Subcutaneous abdominal adipose tissue (tissue), 5 donors: ENCODE data around the gene SLC28A1.

Experiments
- H3K27ac ChIP-seq: one replicate; pipeline ENCODE4 v1.7.0; 2013; ENCODE audit warnings: low read depth, mild to moderate bottlenecking, inconsistent platforms, low read length, moderate library complexity
- H3K27me3 ChIP-seq, 5 donors: one replicate each; pipeline ENCODE4 v1.7.0; 2013; ENCODE audit warnings: low read length in 5 of 5, inconsistent platforms in 1 of 5; ENCODE audit not compliant: control insufficient read depth in 5 of 5, insufficient read depth in 4 of 5
- H3K36me3 ChIP-seq, 5 donors: one replicate each; pipeline ENCODE4 v1.7.0; 2013; ENCODE audit warnings: low read length in 5 of 5; ENCODE audit not compliant: control insufficient read depth in 5 of 5, insufficient read depth in 5 of 5
- H3K4me1 ChIP-seq, 5 donors: one replicate each; pipeline ENCODE4 v1.7.0; 2013; ENCODE audit warnings: low read length in 5 of 5, mild to moderate bottlenecking in 3 of 5, moderate library complexity in 1 of 5; ENCODE audit not compliant: control insufficient read depth in 5 of 5, insufficient read depth in 5 of 5
- H3K4me3 ChIP-seq, 5 donors: one replicate each; pipeline ENCODE4 v1.7.0; 2013; ENCODE audit warnings: low read length in 5 of 5, low read depth in 1 of 5
- H3K9ac ChIP-seq, 5 donors: one replicate each; pipeline ENCODE4 v1.7.0; 2013; ENCODE audit warnings: low read length in 5 of 5, mild to moderate bottlenecking in 4 of 5, moderate library complexity in 3 of 5
- H3K9me3 ChIP-seq, 5 donors: one replicate each; pipeline ENCODE4 v1.7.0; 2013; ENCODE audit warnings: low read length in 5 of 5; ENCODE audit not compliant: control insufficient read depth in 5 of 5
- donor health status: healthy.
- donor health status: healthy.
- donor health status: healthy.
- donor health status: healthy.
- donor health status: healthy.

Gene SLC28A1

DNA sequence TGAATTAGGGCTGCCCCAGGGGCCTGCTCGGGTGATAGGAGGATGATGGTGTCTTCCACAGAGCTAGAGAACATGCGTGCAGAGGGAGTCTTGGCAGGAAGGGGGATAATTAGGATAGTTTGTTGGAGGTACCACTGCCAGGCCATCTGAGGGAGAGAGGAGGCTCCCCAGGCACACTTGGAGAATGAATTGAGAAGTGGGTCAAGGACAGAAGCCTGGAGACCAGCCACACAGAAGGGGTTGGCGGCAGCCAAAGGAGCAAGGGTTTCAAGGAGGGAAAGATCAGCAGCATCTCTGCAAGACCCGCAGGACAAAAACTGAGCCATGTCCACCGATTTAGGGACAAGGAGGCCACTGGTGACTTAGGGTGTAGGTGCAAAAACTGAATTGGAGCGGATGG is 6.9 kb downstream of the SLC28A1 start:
- H3K27me3 ChIP-seq: no peaks in the 10 kb centered on the region
- no peak overlapping the region for H3K27ac ChIP-seq
- no peaks in the 10 kb centered on the region for H3K9me3 ChIP-seq
- no peak overlapping the region for H3K9ac ChIP-seq
- H3K4me3 ChIP-seq: no peak overlapping the region
- no peaks in the 10 kb centered on the region for H3K4me1 ChIP-seq
- H3K36me3 ChIP-seq: no peaks in the 10 kb centered on the region

DNA sequence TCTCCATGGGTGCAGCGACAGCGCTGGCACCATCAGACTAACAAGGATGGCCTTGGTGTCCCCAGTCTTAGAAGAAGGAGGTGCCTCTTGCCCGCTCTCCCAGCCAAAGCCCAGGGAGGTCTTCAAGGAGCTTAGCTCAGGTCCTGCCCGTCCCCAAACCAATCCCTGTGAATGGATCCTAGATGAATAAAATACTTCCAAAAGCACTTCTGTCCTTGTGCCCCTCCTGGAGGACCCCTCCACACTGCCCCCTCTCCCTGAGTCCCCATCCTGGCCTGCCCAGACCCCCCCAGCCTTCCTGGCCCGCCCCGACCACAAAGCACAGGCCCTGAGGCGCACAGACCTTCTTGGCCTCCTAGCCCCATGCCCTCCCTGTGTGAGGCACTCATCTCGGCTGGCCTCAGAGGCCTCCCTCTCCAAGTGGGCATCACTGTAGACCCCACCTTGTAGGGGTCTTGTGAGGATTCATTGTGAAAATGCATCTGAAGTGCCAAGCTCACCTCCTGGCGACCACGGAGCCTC is 8.4 kb downstream of the SLC28A1 start:
- Histone ChIP-seq H3K9ac (no peak overlapping the region), H3K9me3 (no peaks in the 10 kb centered on the region), H3K27ac (no peak overlapping the region), H3K4me1 (no peaks in the 10 kb centered on the region), H3K4me3 (no peak overlapping the region), H3K36me3 (no peaks in the 10 kb centered on the region), H3K27me3 (no peaks in the 10 kb centered on the region)

DNA sequence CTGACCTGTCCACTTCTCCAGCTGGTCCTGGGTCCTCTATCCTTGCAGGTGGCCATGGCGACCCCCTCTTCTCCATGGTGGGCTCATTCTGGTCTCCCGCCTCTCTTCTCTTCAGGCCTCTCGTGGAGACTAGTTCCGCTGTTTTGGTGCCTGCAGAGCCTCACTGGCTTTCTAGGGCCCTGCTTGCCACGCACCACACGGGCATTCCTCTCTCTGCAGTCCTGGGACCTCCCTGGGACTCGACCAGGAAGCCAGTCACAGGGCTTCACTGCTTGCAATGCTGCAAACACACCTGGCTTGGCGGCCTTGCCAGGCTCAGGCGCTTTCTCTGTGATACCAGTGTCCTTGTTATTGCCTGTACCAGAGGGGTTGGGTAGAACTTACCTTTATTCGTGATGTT is 9.1 kb downstream of the SLC28A1 start:
- H3K9me3 ChIP-seq: no peaks in the 10 kb centered on the region
- no peaks in the 10 kb centered on the region for H3K36me3 ChIP-seq
- H3K9ac ChIP-seq: no peak overlapping the region
- H3K4me1 ChIP-seq: no peaks in the 10 kb centered on the region
- H3K27ac ChIP-seq: no peak overlapping the region
- H3K4me3 ChIP-seq: no peak overlapping the region
- no peaks in the 10 kb centered on the region for H3K27me3 ChIP-seq

DNA sequence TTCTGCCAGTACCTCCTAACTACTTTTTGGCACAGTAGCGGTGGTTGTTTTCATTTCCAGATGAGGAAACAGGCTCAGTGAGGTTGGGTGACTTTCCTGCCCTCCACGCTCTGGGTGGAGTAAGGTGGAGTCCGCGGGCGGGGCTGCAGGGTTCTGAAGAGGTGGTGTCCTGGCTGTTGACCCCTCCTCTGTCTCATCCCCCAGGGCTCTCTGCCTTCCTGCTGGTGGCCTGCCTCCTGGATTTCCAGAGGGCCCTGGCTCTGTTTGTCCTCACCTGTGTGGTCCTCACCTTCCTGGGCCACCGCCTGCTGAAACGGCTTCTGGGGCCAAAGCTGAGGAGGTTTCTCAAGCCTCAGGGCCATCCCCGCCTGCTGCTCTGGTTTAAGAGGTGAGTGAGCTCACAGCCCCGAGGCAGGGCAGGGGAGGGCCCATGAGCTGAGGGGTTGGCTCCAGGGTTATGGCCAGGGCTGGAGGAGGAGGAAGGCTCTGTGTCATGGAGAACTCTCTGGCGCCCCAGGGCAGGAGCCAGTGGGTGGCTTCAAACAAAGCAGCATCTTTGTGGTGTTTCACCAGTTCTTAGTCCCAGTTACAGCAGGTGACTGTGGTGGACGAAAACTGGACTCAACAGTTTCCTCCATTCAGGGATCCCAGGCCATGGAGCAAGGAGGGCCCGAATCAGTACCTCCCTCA is 10.4 kb downstream of the SLC28A1 start:
- H3K9me3 ChIP-seq: no peaks in the 10 kb centered on the region
- H3K36me3 ChIP-seq: no peaks in the 10 kb centered on the region
- no peak overlapping the region for H3K27ac ChIP-seq
- H3K4me1 ChIP-seq: no peaks in the 10 kb centered on the region
- H3K27me3 ChIP-seq: no peaks in the 10 kb centered on the region
- no peak overlapping the region for H3K9ac ChIP-seq
- no peak overlapping the region for H3K4me3 ChIP-seq

DNA sequence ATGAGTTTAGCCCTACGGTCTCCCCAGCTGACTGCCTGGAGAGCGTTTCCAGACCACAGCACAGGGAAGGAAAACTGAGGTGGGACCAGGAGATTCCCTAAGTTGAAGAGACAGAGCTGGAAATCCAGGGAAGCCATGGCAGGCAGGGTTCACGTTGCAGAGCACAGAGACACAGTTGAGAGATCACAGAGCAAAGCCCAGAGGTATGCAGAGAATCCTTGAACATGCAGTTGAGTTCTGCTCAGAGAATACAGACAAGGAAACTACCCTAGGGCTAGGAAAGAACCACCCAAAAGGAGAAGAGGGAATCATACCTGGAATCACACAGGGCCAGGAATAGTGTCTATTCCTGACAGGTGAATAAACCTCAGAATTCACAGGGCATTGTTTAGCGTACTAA is 14.3 kb downstream of the SLC28A1 start:
- H3K27ac ChIP-seq: no peak overlapping the region
- no peaks in the 10 kb centered on the region for H3K27me3 ChIP-seq
- H3K9ac ChIP-seq: no peak overlapping the region
- H3K4me1 ChIP-seq: no peaks in the 10 kb centered on the region
- peaks cover 0 to 3% (median 0%) of the 10 kb centered on the region in 5 donors for H3K9me3 ChIP-seq
- no peak overlapping the region for H3K4me3 ChIP-seq
- H3K36me3 ChIP-seq: no peaks in the 10 kb centered on the region

DNA sequence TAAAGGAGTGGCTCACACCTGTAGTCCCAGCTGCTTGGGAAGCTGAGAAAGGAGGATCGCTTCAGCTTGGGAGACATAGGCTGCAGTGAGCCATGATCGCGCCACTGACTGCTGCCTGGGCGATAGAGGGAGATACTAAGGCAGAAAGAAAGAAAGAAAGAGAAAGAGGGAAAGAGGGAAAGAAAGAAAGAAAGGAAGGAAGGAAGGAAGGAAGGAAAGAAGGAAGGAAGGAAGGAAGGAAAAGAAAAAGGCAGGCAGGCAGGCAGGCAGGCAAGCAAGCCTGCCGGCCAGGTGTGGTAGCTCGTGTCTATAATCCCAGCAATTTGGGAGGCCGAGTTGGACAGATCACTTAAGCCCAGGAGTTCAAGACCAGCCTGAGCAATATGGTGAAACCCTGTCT is 15.3 kb downstream of the SLC28A1 start:
- peaks cover 0 to 10% (median 7%) of the 10 kb centered on the region in 5 donors for H3K4me1 ChIP-seq
- H3K9me3 ChIP-seq: peaks cover 0 to 3% (median 0%) of the 10 kb centered on the region in 5 donors
- H3K9ac ChIP-seq: no peak overlapping the region
- H3K36me3 ChIP-seq: no peaks in the 10 kb centered on the region
- no peaks in the 10 kb centered on the region for H3K27me3 ChIP-seq
- no peak overlapping the region for H3K27ac ChIP-seq
- no peak overlapping the region for H3K4me3 ChIP-seq

DNA sequence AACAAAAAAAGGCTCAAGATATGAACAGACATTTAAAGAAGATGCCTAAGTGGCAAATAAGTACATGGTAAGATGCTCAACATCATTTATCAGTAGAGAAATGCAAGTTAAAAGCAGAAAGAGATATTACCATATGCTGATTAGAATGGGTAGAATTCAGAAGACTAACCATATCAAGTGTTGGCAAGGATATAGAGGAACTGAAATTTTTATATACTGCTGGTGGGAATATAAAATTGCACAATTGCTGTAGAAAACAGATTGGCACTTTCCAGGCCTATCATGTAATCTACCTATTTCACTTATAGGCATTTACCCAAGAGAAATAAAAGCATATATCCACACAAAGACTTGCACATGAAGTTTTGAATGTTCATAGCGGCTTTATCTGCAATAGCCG is 17.1 kb downstream of the SLC28A1 start:
- Histone ChIP-seq H3K9me3 (peaks cover 0 to 3% (median 0%) of the 10 kb centered on the region in 5 donors), H3K9ac (no peak overlapping the region), H3K36me3 (no peaks in the 10 kb centered on the region), H3K27me3 (no peaks in the 10 kb centered on the region), H3K27ac (no peak overlapping the region), H3K4me3 (no peak overlapping the region), H3K4me1 (peaks cover 0 to 19% (median 8%) of the 10 kb centered on the region in 5 donors)

DNA sequence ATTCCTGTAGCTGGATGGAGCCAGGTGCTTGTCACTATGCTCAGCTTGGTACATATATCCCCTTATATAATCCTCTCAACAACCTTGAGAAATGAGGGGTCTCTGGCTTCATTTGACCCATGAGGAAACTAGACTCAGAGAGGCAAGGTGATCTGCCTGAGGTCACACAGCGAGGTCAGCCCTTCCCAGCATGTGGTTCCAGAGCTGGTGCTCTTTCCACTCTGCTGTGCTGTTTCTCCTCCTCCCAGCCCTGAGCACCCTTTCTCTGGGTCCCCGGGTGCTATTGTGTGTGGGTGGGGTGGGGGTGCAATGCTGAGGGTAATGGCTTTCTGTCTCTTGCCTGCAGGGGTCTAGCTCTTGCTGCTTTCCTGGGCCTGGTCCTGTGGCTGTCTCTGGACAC is 19.3 kb downstream of the SLC28A1 start:
- Histone ChIP-seq H3K4me1 (peaks cover 0 to 19% (median 8%) of the 10 kb centered on the region in 5 donors), H3K36me3 (no peaks in the 10 kb centered on the region), H3K27me3 (no peaks in the 10 kb centered on the region), H3K27ac (no peak overlapping the region), H3K4me3 (no peak overlapping the region), H3K9ac (no peak overlapping the region), H3K9me3 (peaks cover 0 to 3% (median 0%) of the 10 kb centered on the region in 5 donors)

DNA sequence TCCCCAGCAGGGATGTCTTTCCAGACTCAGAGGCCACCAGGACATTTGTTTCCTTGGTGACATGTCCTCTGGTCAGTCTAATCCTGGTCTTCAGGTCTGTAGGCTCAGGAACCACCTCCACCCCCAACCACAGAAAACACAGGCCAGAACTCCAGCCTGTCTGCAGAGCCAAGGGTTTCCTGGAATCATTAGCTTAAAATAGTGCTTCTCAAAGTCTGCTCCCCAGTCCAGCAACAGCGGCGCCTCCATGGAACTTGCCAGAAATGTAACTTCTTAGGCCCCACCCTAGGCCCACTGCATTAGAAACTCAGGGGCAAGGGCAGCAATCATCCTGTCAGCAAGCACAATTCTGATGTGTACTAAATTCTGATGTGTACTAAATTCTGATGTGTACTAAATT is 20.0 kb downstream of the SLC28A1 start:
- H3K4me3 ChIP-seq: no peak overlapping the region
- H3K9ac ChIP-seq: peak overlapping the region in 1 of 5 donors; percentile 12
- H3K27me3 ChIP-seq: no peaks in the 10 kb centered on the region
- no peak overlapping the region for H3K27ac ChIP-seq
- H3K9me3 ChIP-seq: peaks cover 0 to 3% (median 0%) of the 10 kb centered on the region in 5 donors
- no peaks in the 10 kb centered on the region for H3K36me3 ChIP-seq
- H3K4me1 ChIP-seq: peaks cover 0 to 19% (median 8%) of the 10 kb centered on the region in 5 donors

DNA sequence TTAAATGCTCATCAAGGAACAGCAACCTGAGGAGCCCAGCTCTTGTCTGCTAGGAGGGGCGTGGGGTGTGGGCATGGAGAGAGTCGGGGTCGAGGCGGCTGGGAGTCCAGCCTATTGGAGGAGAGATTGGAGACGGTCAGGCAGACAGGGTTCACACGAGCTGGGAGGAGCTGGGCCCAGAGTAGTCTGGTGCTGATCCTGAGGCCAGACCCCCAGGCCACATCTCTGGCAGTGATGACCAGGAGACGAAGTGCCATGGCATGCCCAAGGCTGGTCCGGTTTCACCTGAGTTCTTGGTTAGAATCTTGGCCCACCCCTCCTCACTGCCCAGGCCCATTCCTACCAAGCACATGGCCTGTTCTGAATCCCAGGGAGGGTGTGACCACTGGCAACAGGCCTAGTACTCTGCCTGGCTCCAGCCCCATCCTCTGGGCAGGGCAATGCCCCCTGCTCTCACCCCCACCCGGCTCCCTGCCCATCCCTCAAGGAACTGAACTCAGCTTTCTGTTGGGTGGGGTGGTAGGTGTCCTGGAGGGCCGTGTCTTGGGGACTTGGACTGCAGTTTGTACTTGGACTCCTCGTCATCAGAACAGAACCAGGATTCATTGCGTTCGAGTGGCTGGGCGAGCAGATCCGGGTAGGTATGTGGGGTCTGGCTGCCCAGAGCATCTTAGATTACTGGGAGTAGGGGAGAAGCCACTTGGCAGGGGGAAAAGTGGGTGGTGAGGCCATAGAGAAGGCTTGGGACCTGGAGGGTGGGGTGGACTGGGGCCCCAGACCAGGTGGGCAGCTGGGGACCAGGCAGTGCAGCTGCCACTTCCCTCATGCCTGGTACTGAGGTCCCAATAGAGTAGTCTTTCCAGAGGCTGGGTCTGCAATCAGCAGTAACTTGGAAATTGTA is 20.8 kb downstream of the SLC28A1 start:
- Histone ChIP-seq H3K9ac (no peak overlapping the region), H3K27me3 (no peaks in the 10 kb centered on the region), H3K9me3 (peaks cover 0 to 3% (median 0%) of the 10 kb centered on the region in 5 donors), H3K4me1 (peaks cover 0 to 19% (median 13%) of the 10 kb centered on the region in 5 donors), H3K4me3 (no peak overlapping the region), H3K27ac (no peak overlapping the region), H3K36me3 (no peaks in the 10 kb centered on the region)
